ENCODE data around the gene SSR4. TPM values are rescaled to one million over a fixed set of nuclear protein-coding genes. Genes with fewer than 3 reads are reported as not detected.

The SSR4 gene
- total and polyA plus RNA-seq, 2 of the 8 experiments (the other 6 are each of a cell fraction or from before 2014, with no cell fraction given): 168 to 642 TPM

DNA sequence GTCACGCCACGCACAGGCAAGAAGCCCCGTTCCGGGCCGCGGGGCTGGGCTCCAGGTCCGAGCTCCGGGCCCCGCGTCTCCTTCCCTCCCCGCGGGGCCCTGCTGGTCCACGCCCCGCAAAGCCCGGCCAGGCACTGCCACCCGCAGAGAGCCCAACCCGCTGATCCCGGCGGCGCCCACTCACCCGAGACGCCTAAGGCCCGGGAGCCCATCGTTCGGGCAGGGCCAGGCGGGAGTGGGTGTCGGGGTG, 35.0 kb downstream of the SSR4 start (continued):
- TF ChIP-seq ASH2L (IDR thresholded peaks at IDR 0.05; ENCODE audit: low read length) (no peak), RBBP5 (IDR thresholded peaks at IDR 0.05; ENCODE audit: borderline replicate concordance, low read depth, low read length) (no peak), NRF1 (IDR thresholded peaks at IDR 0.05; ENCODE audit: low read depth, low read length) (no peak)
- TF ChIP-seq, protein P1, sequence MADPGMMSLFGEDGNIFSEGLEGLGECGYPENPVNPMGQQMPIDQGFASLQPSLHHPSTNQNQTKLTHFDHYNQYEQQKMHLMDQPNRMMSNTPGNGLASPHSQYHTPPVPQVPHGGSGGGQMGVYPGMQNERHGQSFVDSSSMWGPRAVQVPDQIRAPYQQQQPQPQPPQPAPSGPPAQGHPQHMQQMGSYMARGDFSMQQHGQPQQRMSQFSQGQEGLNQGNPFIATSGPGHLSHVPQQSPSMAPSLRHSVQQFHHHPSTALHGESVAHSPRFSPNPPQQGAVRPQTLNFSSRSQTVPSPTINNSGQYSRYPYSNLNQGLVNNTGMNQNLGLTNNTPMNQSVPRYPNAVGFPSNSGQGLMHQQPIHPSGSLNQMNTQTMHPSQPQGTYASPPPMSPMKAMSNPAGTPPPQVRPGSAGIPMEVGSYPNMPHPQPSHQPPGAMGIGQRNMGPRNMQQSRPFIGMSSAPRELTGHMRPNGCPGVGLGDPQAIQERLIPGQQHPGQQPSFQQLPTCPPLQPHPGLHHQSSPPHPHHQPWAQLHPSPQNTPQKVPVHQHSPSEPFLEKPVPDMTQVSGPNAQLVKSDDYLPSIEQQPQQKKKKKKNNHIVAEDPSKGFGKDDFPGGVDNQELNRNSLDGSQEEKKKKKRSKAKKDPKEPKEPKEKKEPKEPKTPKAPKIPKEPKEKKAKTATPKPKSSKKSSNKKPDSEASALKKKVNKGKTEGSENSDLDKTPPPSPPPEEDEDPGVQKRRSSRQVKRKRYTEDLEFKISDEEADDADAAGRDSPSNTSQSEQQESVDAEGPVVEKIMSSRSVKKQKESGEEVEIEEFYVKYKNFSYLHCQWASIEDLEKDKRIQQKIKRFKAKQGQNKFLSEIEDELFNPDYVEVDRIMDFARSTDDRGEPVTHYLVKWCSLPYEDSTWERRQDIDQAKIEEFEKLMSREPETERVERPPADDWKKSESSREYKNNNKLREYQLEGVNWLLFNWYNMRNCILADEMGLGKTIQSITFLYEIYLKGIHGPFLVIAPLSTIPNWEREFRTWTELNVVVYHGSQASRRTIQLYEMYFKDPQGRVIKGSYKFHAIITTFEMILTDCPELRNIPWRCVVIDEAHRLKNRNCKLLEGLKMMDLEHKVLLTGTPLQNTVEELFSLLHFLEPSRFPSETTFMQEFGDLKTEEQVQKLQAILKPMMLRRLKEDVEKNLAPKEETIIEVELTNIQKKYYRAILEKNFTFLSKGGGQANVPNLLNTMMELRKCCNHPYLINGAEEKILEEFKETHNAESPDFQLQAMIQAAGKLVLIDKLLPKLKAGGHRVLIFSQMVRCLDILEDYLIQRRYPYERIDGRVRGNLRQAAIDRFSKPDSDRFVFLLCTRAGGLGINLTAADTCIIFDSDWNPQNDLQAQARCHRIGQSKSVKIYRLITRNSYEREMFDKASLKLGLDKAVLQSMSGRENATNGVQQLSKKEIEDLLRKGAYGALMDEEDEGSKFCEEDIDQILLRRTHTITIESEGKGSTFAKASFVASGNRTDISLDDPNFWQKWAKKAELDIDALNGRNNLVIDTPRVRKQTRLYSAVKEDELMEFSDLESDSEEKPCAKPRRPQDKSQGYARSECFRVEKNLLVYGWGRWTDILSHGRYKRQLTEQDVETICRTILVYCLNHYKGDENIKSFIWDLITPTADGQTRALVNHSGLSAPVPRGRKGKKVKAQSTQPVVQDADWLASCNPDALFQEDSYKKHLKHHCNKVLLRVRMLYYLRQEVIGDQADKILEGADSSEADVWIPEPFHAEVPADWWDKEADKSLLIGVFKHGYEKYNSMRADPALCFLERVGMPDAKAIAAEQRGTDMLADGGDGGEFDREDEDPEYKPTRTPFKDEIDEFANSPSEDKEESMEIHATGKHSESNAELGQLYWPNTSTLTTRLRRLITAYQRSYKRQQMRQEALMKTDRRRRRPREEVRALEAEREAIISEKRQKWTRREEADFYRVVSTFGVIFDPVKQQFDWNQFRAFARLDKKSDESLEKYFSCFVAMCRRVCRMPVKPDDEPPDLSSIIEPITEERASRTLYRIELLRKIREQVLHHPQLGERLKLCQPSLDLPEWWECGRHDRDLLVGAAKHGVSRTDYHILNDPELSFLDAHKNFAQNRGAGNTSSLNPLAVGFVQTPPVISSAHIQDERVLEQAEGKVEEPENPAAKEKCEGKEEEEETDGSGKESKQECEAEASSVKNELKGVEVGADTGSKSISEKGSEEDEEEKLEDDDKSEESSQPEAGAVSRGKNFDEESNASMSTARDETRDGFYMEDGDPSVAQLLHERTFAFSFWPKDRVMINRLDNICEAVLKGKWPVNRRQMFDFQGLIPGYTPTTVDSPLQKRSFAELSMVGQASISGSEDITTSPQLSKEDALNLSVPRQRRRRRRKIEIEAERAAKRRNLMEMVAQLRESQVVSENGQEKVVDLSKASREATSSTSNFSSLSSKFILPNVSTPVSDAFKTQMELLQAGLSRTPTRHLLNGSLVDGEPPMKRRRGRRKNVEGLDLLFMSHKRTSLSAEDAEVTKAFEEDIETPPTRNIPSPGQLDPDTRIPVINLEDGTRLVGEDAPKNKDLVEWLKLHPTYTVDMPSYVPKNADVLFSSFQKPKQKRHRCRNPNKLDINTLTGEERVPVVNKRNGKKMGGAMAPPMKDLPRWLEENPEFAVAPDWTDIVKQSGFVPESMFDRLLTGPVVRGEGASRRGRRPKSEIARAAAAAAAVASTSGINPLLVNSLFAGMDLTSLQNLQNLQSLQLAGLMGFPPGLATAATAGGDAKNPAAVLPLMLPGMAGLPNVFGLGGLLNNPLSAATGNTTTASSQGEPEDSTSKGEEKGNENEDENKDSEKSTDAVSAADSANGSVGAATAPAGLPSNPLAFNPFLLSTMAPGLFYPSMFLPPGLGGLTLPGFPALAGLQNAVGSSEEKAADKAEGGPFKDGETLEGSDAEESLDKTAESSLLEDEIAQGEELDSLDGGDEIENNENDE (IDR thresholded peaks at IDR 0.05; ENCODE audit: insufficient replicate concordance, low read length): no peak

All from H1 (cell line).